ENCODE data around the gene GLT1D1. TPM values are rescaled to one million over a fixed set of nuclear protein-coding genes. Genes with fewer than 3 reads are reported as not detected.

Gene GLT1D1
- polyA plus RNA-seq, 1 of the 3 experiments (the other 2 are of a cell fraction) = 0.05 TPM

GRCh38 chr12:129009833-129010622, 156.8 kb downstream of the GLT1D1 start:
- CTCF ChIA-PET = no interaction called here
- WGBS (ENCODE audit: low lambda C conversion rate) = 15% methylated on average over 5 of the region's 5 CpGs

GRCh38 chr12:129016159-129016558, 162.9 kb downstream of the GLT1D1 start:
- no peaks in the 10 kb centered on the region for H3F3A ChIP-seq (replicated peaks; ENCODE audit: insufficient read depth)
- H4K20me1 ChIP-seq (ENCODE audit: insufficient read depth) = no peaks in the 10 kb centered on the region
- 16% methylated on average over 7 of the region's 7 CpGs for WGBS (ENCODE audit: low lambda C conversion rate)
- H3K36me3 ChIP-seq (replicated peaks in 1 of 2; ENCODE audit: control insufficient read depth in 1 of 2, insufficient read depth in 2 of 2, low read length in 1 of 2) = no peaks in the 10 kb centered on the region
- TF ChIP-seq RAD21 (IDR thresholded peaks at IDR 0.05; ENCODE audit: low read length) (no peak), SMC3 (IDR thresholded peaks at IDR 0.05; ENCODE audit: low read depth, low read length) (no peak), MEF2A (IDR thresholded peaks at IDR 0.05; ENCODE audit: borderline replicate concordance, low read depth) (no peak), FOSL2 (IDR thresholded peaks at IDR 0.05; ENCODE audit: borderline replicate concordance, low read depth) (no peak), ZBTB33 (IDR thresholded peaks at IDR 0.05; ENCODE audit: borderline replicate concordance, low read depth) (no peak), MXI1 (IDR thresholded peaks at IDR 0.05; ENCODE audit: low read depth, low read length) (no peak), RFX5 (IDR thresholded peaks at IDR 0.05; ENCODE audit: low read length) (no peak), TCF12 (IDR thresholded peaks at IDR 0.05) (no peak), NFIC (IDR thresholded peaks at IDR 0.05; ENCODE audit: borderline replicate concordance) (no peak), EZH2phosphoT487 (IDR thresholded peaks at IDR 0.05; ENCODE audit: borderline replicate concordance, low read depth) (no peak), EP300 (IDR thresholded peaks at IDR 0.05; ENCODE audit: borderline replicate concordance in 1 of 2, low read depth in 1 of 2, low read length in 1 of 2) (no peak)
- TF ChIP-seq, protein P1, sequence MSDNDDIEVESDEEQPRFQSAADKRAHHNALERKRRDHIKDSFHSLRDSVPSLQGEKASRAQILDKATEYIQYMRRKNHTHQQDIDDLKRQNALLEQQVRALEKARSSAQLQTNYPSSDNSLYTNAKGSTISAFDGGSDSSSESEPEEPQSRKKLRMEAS (IDR thresholded peaks at IDR 0.05; ENCODE audit: low read depth) = no peak
- H3K4me3 ChIP-seq (ENCODE audit: low read depth in 2 of 2, low read length in 1 of 2) = no peak overlapping the region
- H3K4me1 ChIP-seq (ENCODE audit: control insufficient read depth in 1 of 2, insufficient read depth in 2 of 2, low read depth in 1 of 2, low read length in 1 of 2) = no peaks in the 10 kb centered on the region
- ChIA-PET POLR2A (no interaction called here), CTCF (no interaction called here)
- H3K27me3 ChIP-seq (ENCODE audit: insufficient read depth) = no peaks in the 10 kb centered on the region
- no peak overlapping the region for H2AFZ ChIP-seq (ENCODE audit: low read depth)
- H3K79me2 ChIP-seq (ENCODE audit: insufficient read depth) = no peaks in the 10 kb centered on the region
- no peaks in the 10 kb centered on the region for H3K9me3 ChIP-seq
- no peaks in the 10 kb centered on the region for H3K9me2 ChIP-seq
- no peak overlapping the region for H3K27ac ChIP-seq (ENCODE audit: low read depth in 2 of 2, low read length in 1 of 2)
- no peak for DNase-seq
- no peak overlapping the region for H3K9ac ChIP-seq
- H3K4me2 ChIP-seq = no peak overlapping the region

More at GRCh38 chr12:129009833-129010622, 156.8 kb downstream of the GLT1D1 start:
- no peak for TF ChIP-seq SMC3 (IDR thresholded peaks at IDR 0.05; ENCODE audit: low read depth, low read length)
- no peak for TF ChIP-seq CHD2 (IDR thresholded peaks at IDR 0.05; ENCODE audit: low read length, partially characterized antibody)
- no peak for TF ChIP-seq RCOR1 (IDR thresholded peaks at IDR 0.05; ENCODE audit: low read length)
- TF ChIP-seq, protein P1 (IDR thresholded peaks at IDR 0.05; ENCODE audit: low read depth) = no peak
- no peak for TF ChIP-seq EP300 (IDR thresholded peaks at IDR 0.05; ENCODE audit: borderline replicate concordance in 1 of 2, low read depth in 1 of 2, low read length in 1 of 2)
- no peak for TF ChIP-seq CTCF (IDR thresholded peaks at IDR 0.05)
- no peak for DNase-seq
- no peaks in the 10 kb centered on the region for H3K4me1 ChIP-seq (ENCODE audit: control insufficient read depth in 1 of 2, insufficient read depth in 2 of 2, low read depth in 1 of 2, low read length in 1 of 2)
- POLR2A ChIA-PET = no interaction called here
- no peak overlapping the region for H3K27ac ChIP-seq (ENCODE audit: low read depth in 2 of 2, low read length in 1 of 2)
- H3F3A ChIP-seq (replicated peaks; ENCODE audit: insufficient read depth) = no peaks in the 10 kb centered on the region
- no peaks in the 10 kb centered on the region for H3K9me2 ChIP-seq
- no peaks in the 10 kb centered on the region for H3K36me3 ChIP-seq (replicated peaks in 1 of 2; ENCODE audit: control insufficient read depth in 1 of 2, insufficient read depth in 2 of 2, low read length in 1 of 2)
- H3K27me3 ChIP-seq (ENCODE audit: insufficient read depth) = no peaks in the 10 kb centered on the region
- H3K4me2 ChIP-seq = no peak overlapping the region
- no peaks in the 10 kb centered on the region for H3K9me3 ChIP-seq
- H2AFZ ChIP-seq (ENCODE audit: low read depth) = no peak overlapping the region
- no peaks in the 10 kb centered on the region for H3K79me2 ChIP-seq (ENCODE audit: insufficient read depth)
- H3K4me3 ChIP-seq (ENCODE audit: low read depth in 2 of 2, low read length in 1 of 2) = no peak overlapping the region
- H4K20me1 ChIP-seq (ENCODE audit: insufficient read depth) = no peaks in the 10 kb centered on the region
- no peak overlapping the region for H3K9ac ChIP-seq
